CD14-positive monocyte (primary cell): ENCODE data around the gene ERC1. TPM values are rescaled to one million over a fixed set of nuclear protein-coding genes. Genes with fewer than 3 reads are reported as not detected.

Experiments used
- DNase-seq, 3 donors: peaks; one replicate each; pipeline ENCODE4 v3.0.0-alpha.2; 2011 to 2022
- H2AFZ ChIP-seq: 2 replicates; pipeline ENCODE4 v1.6.0; 2012; ENCODE audit warnings: mild to moderate bottlenecking, low read depth, low read length, inconsistent platforms; ENCODE audit not compliant: insufficient read depth, poor library complexity, severe bottlenecking
- H3K27ac ChIP-seq, 2 donors: 1 replicate in 1 of 2; 2 replicates in 1 of 2; pipeline ENCODE4 v1.5.1; 2012 to 2013; ENCODE audit warnings: low read length in 2 of 2, control low read depth in 1 of 2, inconsistent platforms in 1 of 2, low read depth in 1 of 2, mild to moderate bottlenecking in 1 of 2
- H3K27me3 ChIP-seq, 2 donors: one replicate each; pipeline versions ENCODE4 v1.6.0 to v1.6.1; 2011 to 2013; ENCODE audit warnings: low read length in 2 of 2; ENCODE audit not compliant: control insufficient read depth in 2 of 2, insufficient read depth in 2 of 2
- H3K36me3 ChIP-seq, 2 donors: replicated peaks in 1 of 2; 1 replicate in 1 of 2; 2 replicates in 1 of 2; pipeline versions ENCODE4 v1.5.1 to v1.6.1; 2012 to 2013; ENCODE audit warnings: low read length in 2 of 2, control low read depth in 1 of 2, inconsistent platforms in 1 of 2, mild to moderate bottlenecking in 1 of 2; ENCODE audit not compliant: insufficient read depth in 2 of 2, control insufficient read depth in 1 of 2
- H3K4me1 ChIP-seq, 2 donors: 1 replicate in 1 of 2; 2 replicates in 1 of 2; pipeline versions ENCODE4 v1.5.1 to v1.6.1; 2012 to 2013; ENCODE audit warnings: low read length in 2 of 2, control low read depth in 1 of 2, inconsistent platforms in 1 of 2, mild to moderate bottlenecking in 1 of 2, moderate library complexity in 1 of 2; ENCODE audit not compliant: insufficient read depth in 2 of 2, control insufficient read depth in 1 of 2
- H3K4me2 ChIP-seq: replicated peaks from 2 replicates; pipeline ENCODE3; 2012; ENCODE audit warnings: low read length, moderate library complexity, mild to moderate bottlenecking; ENCODE audit not compliant: poor library complexity, severe bottlenecking; ENCODE audit errors: extremely low read depth
- H3K4me3 ChIP-seq, 3 experiments: fragments of 200-600 bp in 1 of 3; sonication (generic) in 1 of 3; replicated peaks in 1 of 3; 1 replicate in 2 of 3; 2 replicates in 1 of 3; pipeline ENCODE4 v1.5.1; 2011 to 2013; ENCODE audit warnings: low read length in 3 of 3, mild to moderate bottlenecking in 3 of 3, control low read depth in 2 of 3, low read depth in 2 of 3, inconsistent platforms in 1 of 3, moderate library complexity in 1 of 3
- H3K79me2 ChIP-seq: 2 replicates; pipeline ENCODE4 v1.6.0; 2012; ENCODE audit warnings: mild to moderate bottlenecking, control low read depth, inconsistent platforms, low read length, moderate library complexity; ENCODE audit not compliant: insufficient read depth
- H3K9ac ChIP-seq: 2 replicates; pipeline ENCODE4 v1.6.0; 2017; ENCODE audit warnings: low read length, mild to moderate bottlenecking; ENCODE audit not compliant: insufficient read depth, poor library complexity, severe bottlenecking
- H3K9me3 ChIP-seq, 2 donors: replicated peaks in 1 of 2; 1 replicate in 1 of 2; 2 replicates in 1 of 2; pipeline versions ENCODE4 v1.5.1 to v1.6.1; 2012 to 2013; ENCODE audit warnings: low read length in 2 of 2, control low read depth in 1 of 2; ENCODE audit not compliant: control insufficient read depth in 1 of 2, insufficient read depth in 1 of 2
- H4K20me1 ChIP-seq: 2 replicates; pipeline ENCODE4 v1.6.0; 2012; ENCODE audit warnings: mild to moderate bottlenecking, low read length, control low read depth, moderate library complexity; ENCODE audit not compliant: insufficient read depth
- H3K27ac Mint-ChIP-seq, 7 donors: one replicate each; pipeline ENCODE4 v1.8.0; 2020; ENCODE audit warnings: mild to moderate bottlenecking in 7 of 7, mixed read lengths in 7 of 7, moderate library complexity in 6 of 7, inconsistent platforms in 2 of 7
- H3K27me3 Mint-ChIP-seq, 3 donors: one replicate each; pipeline ENCODE4 v1.8.0; 2021 to 2022; ENCODE audit warnings: low read depth in 3 of 3, mild to moderate bottlenecking in 3 of 3, mixed read lengths in 3 of 3, moderate library complexity in 3 of 3, inconsistent platforms in 1 of 3
- H3K36me3 Mint-ChIP-seq, 2 donors: one replicate each; pipeline ENCODE4 v1.8.0; 2020; ENCODE audit warnings: mixed read lengths in 2 of 2, inconsistent platforms in 1 of 2, mild to moderate bottlenecking in 1 of 2
- H3K4me1 Mint-ChIP-seq: one replicate; pipeline ENCODE4 v1.8.0; 2020; ENCODE audit warnings: mild to moderate bottlenecking, mixed read lengths
- H3K4me3 Mint-ChIP-seq, 2 donors: one replicate each; pipeline ENCODE4 v1.8.0; 2020; ENCODE audit warnings: mild to moderate bottlenecking in 2 of 2, mixed read lengths in 2 of 2, moderate library complexity in 1 of 2
- H3K9me3 Mint-ChIP-seq, 7 donors: one replicate each; pipeline ENCODE4 v1.8.0; 2020 to 2022; ENCODE audit warnings: mixed read lengths in 7 of 7, mild to moderate bottlenecking in 6 of 7, moderate library complexity in 6 of 7, inconsistent platforms in 2 of 7
- WGBS: methylation state at CpG from one replicate; pipeline ENCODE4 v1.1.5; 2013; ENCODE audit warnings: missing lambda C conversion rate; ENCODE audit not compliant: insufficient coverage; 5-methylcytosine and 5-hydroxymethylcytosine counted together
- intact Hi-C, 2 donors: fragments of 100-400 bp; cut with micrococcal nuclease; formaldehyde crosslinking; loops; one replicate each; pipeline versions ENCODE4 v1.15.0 to v1.15.1; 2023
- polyA plus RNA-seq, 3 donors: library from polyadenylated mRNA; depleted of rRNA in 1 of 3; unstranded in 2 of 3; stranded (reverse) in 1 of 3; fragments of 300-500 nt in 2 of 3; fragments of >200 nt in 1 of 3; fragmentation: Illumina TruSeq in 2 of 3; gene quantifications; 1 replicate in 2 of 3; 2 replicates in 1 of 3; pipeline ENCODE4 v1.2.3, GENCODE V29; 2012 to 2021
- TF ChIP-seq, protein P1 (sequence below): fragments of 200-600 bp; IDR thresholded peaks from one replicate; pipeline ENCODE4 v1.8.0; 2022; ENCODE audit warnings: antibody characterized with exemption, mild to moderate bottlenecking

ERC1 gene
- polyA plus RNA-seq, 3 donors: 4.0 to 14.3 (median 5.1) TPM

DNA sequence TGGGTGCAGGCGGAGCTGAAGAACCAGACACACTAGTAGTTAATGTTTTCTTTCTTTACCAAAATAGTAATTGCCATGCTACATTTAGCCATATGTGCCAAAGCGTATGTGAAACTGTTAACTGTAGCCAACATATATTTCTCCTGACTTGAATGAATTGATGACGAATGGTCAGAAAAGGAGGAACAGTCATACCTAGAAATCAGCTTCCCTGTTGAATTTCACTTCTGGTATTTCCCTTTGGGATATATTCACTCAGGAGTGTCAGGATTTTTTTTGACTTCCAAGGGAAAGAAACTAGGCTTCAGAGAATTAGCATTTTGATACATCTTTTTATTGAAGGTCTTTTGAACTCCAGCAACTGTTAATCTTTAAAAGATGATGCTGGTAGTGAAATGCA, 87.0 kb downstream of the ERC1 start:
- no peak overlapping the region for H3K27ac Mint-ChIP-seq
- no peak overlapping the region for H3K4me3 Mint-ChIP-seq
- Histone ChIP-seq H3K4me3 (no peak overlapping the region), H4K20me1 (no peaks in the 10 kb centered on the region), H3K4me2 (no peak overlapping the region), H2AFZ (no peak overlapping the region), H3K79me2 (no peaks in the 10 kb centered on the region), H3K27me3 (no peaks in the 10 kb centered on the region), H3K27ac (no peak overlapping the region), H3K9me3 (no peaks in the 10 kb centered on the region), H3K9ac (no peak overlapping the region), H3K4me1 (peaks cover 0 to 4% of the 10 kb centered on the region in 2 donors), H3K36me3 (peaks cover 0 to 6% of the 10 kb centered on the region in 2 donors)
- TF ChIP-seq, protein P1, sequence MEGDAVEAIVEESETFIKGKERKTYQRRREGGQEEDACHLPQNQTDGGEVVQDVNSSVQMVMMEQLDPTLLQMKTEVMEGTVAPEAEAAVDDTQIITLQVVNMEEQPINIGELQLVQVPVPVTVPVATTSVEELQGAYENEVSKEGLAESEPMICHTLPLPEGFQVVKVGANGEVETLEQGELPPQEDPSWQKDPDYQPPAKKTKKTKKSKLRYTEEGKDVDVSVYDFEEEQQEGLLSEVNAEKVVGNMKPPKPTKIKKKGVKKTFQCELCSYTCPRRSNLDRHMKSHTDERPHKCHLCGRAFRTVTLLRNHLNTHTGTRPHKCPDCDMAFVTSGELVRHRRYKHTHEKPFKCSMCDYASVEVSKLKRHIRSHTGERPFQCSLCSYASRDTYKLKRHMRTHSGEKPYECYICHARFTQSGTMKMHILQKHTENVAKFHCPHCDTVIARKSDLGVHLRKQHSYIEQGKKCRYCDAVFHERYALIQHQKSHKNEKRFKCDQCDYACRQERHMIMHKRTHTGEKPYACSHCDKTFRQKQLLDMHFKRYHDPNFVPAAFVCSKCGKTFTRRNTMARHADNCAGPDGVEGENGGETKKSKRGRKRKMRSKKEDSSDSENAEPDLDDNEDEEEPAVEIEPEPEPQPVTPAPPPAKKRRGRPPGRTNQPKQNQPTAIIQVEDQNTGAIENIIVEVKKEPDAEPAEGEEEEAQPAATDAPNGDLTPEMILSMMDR: no peak
- no peak for DNase-seq
- H3K27me3 Mint-ChIP-seq: peaks cover 0 to 1% (median 0%) of the 10 kb centered on the region in 3 donors
- H3K36me3 Mint-ChIP-seq: peaks cover 2 to 15% of the 10 kb centered on the region in 2 donors
- intact Hi-C loops: no loop called here
- peaks cover 0 to 2% (median 0%) of the 10 kb centered on the region in 7 donors for H3K9me3 Mint-ChIP-seq
- WGBS: no CpG with 5 or more reads among the region's 3 CpGs
- peaks cover 6% of the 10 kb centered on the region for H3K4me1 Mint-ChIP-seq

DNA sequence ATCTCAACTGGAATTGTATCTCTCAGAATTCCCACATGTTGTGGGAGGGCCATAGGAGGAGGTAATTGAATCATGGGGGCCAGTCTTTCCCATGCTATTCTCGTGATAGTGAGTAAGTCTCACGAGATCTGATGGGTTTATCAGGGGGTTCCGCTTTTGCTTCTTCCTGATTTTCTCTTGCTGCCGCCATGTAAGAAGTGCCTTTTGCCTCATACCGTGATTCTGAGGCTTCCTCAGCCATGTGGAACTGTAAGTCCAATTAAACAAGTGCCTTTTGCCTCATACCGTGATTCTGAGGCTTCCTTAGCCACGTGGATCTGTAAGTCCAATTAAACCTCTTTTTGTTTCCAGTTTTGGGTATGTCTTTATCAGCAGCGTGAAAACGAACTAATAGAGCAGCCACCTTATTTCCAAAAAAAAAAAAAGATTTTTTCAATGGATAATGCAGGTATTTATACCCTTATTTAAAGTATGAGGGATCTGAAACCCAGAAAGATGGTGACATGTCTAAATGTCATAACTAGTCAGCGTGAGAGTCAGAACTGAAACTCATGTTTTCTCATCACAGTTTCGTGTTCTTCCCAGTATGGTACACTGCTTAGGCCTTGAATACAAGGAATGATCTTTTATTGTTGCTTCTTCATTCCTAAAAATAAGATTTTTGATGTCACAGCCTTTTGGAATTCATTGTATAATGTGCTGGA, 89.6 kb downstream of the ERC1 start:
- TF ChIP-seq, protein P1: no peak
- Histone ChIP-seq H4K20me1 (no peaks in the 10 kb centered on the region), H3K27ac (no peak overlapping the region), H3K4me1 (peaks cover 0 to 4% of the 10 kb centered on the region in 2 donors), H3K4me2 (no peak overlapping the region), H2AFZ (no peak overlapping the region), H3K36me3 (peaks cover 0 to 2% of the 10 kb centered on the region in 2 donors), H3K9me3 (no peaks in the 10 kb centered on the region), H3K9ac (no peak overlapping the region), H3K79me2 (no peaks in the 10 kb centered on the region), H3K27me3 (no peaks in the 10 kb centered on the region), H3K4me3 (no peak overlapping the region)
- H3K4me3 Mint-ChIP-seq: no peak overlapping the region
- intact Hi-C loops: no loop called here
- DNase-seq: no peak
- peaks cover 0 to 2% (median 0%) of the 10 kb centered on the region in 7 donors for H3K9me3 Mint-ChIP-seq
- peaks cover 6 to 9% of the 10 kb centered on the region in 2 donors for H3K36me3 Mint-ChIP-seq
- 81% methylated on average over 8 of the region's 11 CpGs for WGBS
- H3K27ac Mint-ChIP-seq: peak overlapping the region in 2 of 7 donors; percentile 48 to 58
- no peaks in the 10 kb centered on the region for H3K27me3 Mint-ChIP-seq
- H3K4me1 Mint-ChIP-seq: peaks cover 5% of the 10 kb centered on the region
